Peyer's patch (tissue), 4 donors: ENCODE measurements around the gene UNC5CL. TPM values are rescaled to one million over a fixed set of nuclear protein-coding genes. Genes with fewer than 3 reads are reported as not detected.

ENCODE experiments used
- DNase-seq, 3 donors: peaks; one replicate each; pipeline ENCODE4 v3.0.0-alpha.2; 2017 to 2019
- H3K27ac ChIP-seq, 4 donors: fragments of 200-600 bp; sonication (generic); one replicate each; pipeline ENCODE4 v1.5.1; 2016 to 2019
- H3K27me3 ChIP-seq, 2 donors: fragments of 200-600 bp; sonication (generic); one replicate each; pipeline ENCODE4 v1.5.1; 2019
- H3K36me3 ChIP-seq, 3 donors: fragments of 200-600 bp; sonication (generic); one replicate each; pipeline ENCODE4 v1.5.1; 2016 to 2019
- H3K4me1 ChIP-seq, 4 donors: fragments of 200-600 bp; sonication (generic); one replicate each; pipeline ENCODE4 v1.5.1; 2016 to 2019
- H3K4me3 ChIP-seq, 4 donors: fragments of 200-600 bp; sonication (generic); 1 replicate in 3 of 4; 2 replicates in 1 of 4; pipeline ENCODE4 v1.5.1; 2016 to 2019; ENCODE audit warnings: mild to moderate bottlenecking in 1 of 4
- H3K9me3 ChIP-seq, 4 donors: fragments of 200-600 bp; sonication (generic); one replicate each; pipeline ENCODE4 v1.5.1; 2016 to 2019; ENCODE audit warnings: mild to moderate bottlenecking in 1 of 4
- POLR2A ChIP-seq, 2 donors: fragments of 450-650 bp; IDR thresholded peaks; one replicate each; pipeline ENCODE4 v1.5.1; 2017; ENCODE audit warnings: antibody characterized with exemption in 2 of 2, mild to moderate bottlenecking in 2 of 2, moderate library complexity in 2 of 2
- total RNA-seq, 4 donors: library from RNA; depleted of rRNA; stranded (reverse); fragments of >200 nt; gene quantifications; one replicate each; pipeline ENCODE4 v1.1.0, GENCODE V29; 2016
- TF ChIP-seq, protein P1 (sequence below), 6 experiments: fragments of 450-650 bp in 4 of 6; fragments of 200-600 bp in 2 of 6; sonication (generic) in 1 of 6; IDR thresholded peaks; one replicate each; pipeline ENCODE4 v1.5.1; 2017 to 2019; ENCODE audit warnings: antibody characterized with exemption in 6 of 6, mild to moderate bottlenecking in 3 of 6, moderate library complexity in 1 of 6

Gene UNC5CL
- total RNA-seq, 4 donors from 2014 or later: 8.3 to 34.6 (median 28.4) TPM

DNA sequence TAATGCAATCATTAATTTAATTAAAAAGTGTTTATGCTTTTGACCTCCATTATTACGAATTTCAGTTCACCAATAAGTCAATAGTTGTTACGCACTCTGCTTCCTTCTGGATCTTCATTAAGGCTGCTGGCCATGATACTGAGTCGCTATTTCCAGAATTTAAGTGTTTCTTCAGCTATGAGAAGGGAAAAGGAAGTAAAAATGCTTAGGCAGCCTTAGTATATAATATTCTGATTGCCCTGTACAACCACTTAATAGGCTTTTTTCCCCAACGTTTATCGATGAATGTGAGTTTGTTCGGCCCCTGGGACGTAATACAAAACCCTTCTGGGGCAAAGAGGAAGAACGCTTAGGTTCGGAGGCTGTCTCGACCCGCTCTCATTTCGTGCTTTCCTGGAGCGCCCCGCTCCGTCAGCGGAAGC, 32.5 kb upstream of the UNC5CL start:
- peak overlapping the region; percentile 73 to 97 (median 91) for H3K4me3 ChIP-seq
- no peaks in the 10 kb centered on the region for H3K9me3 ChIP-seq
- peaks cover 0 to 10% (median 0%) of the 10 kb centered on the region in 3 donors for H3K36me3 ChIP-seq
- DNase-seq: peak in 2 of 3 donors; percentile 78 to 92
- H3K27ac ChIP-seq: peak overlapping the region; percentile 96 to 100 (median 99)
- peaks cover 0 to 36% (median 6%) of the 10 kb centered on the region in 4 donors for H3K4me1 ChIP-seq
- H3K27me3 ChIP-seq: no peaks in the 10 kb centered on the region
- TF ChIP-seq, protein P1, sequence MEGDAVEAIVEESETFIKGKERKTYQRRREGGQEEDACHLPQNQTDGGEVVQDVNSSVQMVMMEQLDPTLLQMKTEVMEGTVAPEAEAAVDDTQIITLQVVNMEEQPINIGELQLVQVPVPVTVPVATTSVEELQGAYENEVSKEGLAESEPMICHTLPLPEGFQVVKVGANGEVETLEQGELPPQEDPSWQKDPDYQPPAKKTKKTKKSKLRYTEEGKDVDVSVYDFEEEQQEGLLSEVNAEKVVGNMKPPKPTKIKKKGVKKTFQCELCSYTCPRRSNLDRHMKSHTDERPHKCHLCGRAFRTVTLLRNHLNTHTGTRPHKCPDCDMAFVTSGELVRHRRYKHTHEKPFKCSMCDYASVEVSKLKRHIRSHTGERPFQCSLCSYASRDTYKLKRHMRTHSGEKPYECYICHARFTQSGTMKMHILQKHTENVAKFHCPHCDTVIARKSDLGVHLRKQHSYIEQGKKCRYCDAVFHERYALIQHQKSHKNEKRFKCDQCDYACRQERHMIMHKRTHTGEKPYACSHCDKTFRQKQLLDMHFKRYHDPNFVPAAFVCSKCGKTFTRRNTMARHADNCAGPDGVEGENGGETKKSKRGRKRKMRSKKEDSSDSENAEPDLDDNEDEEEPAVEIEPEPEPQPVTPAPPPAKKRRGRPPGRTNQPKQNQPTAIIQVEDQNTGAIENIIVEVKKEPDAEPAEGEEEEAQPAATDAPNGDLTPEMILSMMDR (IDR thresholded peaks at IDR 0.05): peak in 2 of 6 experiments; percentile 1 to 12
- TF ChIP-seq POLR2A (IDR thresholded peaks at IDR 0.05): peak; percentile 26 to 67

DNA sequence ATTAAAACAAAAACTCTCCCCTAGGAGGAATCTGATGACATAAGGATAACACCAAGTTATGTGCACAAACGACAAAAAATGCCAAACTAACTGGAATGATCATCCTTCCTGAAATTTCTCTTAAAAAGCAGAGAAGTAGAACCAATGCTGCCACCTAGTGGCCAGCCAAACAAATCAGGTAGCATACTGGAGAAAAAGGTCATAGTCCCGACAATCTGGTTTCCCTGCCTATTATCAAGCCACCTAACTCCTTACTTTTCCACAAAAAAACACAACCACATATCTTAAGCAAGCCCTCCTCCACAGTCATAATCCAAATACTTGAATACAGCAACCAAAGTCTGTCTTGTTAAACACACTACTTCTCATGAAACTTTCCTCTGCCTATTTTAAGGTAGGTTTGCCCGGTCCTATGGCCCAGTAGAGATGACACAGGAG, 27.9 kb upstream of the UNC5CL start:
- Histone ChIP-seq H3K27me3 (no peaks in the 10 kb centered on the region), H3K27ac (no peak overlapping the region), H3K4me1 (peaks cover 0 to 28% (median 0%) of the 10 kb centered on the region in 4 donors), H3K36me3 (peaks cover 0 to 10% (median 0%) of the 10 kb centered on the region in 3 donors), H3K9me3 (no peaks in the 10 kb centered on the region), H3K4me3 (no peak overlapping the region)
- peak; percentile 67 to 91 (median 71) for DNase-seq
- no peak for TF ChIP-seq POLR2A (IDR thresholded peaks at IDR 0.05)
- TF ChIP-seq, protein P1 (IDR thresholded peaks at IDR 0.05): peak; percentile 78 to 95 (median 89)

DNA sequence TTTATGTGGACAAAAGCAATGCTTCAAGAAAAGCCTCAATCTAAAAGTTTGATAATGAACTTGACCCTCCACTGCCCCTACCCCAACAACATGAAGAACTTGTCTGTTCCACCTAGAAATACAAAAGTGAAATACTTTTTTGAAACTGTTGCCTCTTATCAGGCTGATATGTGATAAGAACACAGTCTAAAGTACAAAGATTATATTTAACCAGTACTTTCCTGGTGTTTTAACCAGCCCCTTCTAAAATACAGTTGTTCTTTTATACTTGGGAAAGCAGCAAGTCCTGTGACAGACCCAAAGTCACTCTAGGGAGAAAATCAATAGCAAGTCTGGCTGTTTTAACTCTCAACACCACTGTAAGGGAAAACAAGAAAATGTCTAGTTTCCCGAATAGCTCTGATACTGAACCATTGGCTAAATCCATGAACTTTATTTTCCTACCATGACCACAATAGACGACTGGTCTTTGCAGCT, 26.6 kb upstream of the UNC5CL start:
- H3K4me3 ChIP-seq: peak overlapping the region in 1 of 4 donors; percentile 9
- H3K4me1 ChIP-seq: peaks cover 0 to 21% (median 0%) of the 10 kb centered on the region in 4 donors

DNA sequence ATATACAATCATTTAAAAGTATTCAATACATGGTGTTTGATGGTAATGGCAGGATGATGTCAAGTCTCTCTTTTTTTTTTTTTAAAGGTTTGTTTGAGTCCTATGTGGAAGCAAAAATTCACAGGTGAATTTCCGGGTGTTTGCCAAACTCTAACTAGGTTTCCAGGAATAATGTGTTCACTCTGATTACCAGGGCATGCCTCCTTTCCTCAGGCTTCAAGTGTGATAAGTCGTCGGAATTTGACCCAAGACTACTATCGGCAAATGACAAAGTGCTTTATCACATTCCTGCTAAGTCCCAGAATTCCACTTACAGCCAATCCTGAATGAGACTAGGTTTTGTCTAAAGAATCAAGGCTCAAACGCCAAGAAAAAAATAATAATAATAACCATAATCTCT, 25.8 kb upstream of the UNC5CL start:
- Histone ChIP-seq H3K36me3 (peaks cover 0 to 10% (median 0%) of the 10 kb centered on the region in 3 donors), H3K9me3 (no peaks in the 10 kb centered on the region), H3K27me3 (no peaks in the 10 kb centered on the region), H3K4me3 (no peak overlapping the region), H3K27ac (peak overlapping the region in 3 of 4 donors; percentile 26 to 59 (median 57)), H3K4me1 (peaks cover 0 to 20% (median 0%) of the 10 kb centered on the region in 4 donors)
- DNase-seq: no peak
- TF ChIP-seq POLR2A (IDR thresholded peaks at IDR 0.05): no peak
- TF ChIP-seq, protein P1 (IDR thresholded peaks at IDR 0.05): no peak

More for the DNA sequence above, 26.6 kb upstream of the UNC5CL start:
- no peak for TF ChIP-seq POLR2A (IDR thresholded peaks at IDR 0.05)
- TF ChIP-seq, protein P1 (IDR thresholded peaks at IDR 0.05): no peak
- no peak for DNase-seq
- H3K36me3 ChIP-seq: peaks cover 0 to 10% (median 0%) of the 10 kb centered on the region in 3 donors
- peak overlapping the region in 3 of 4 donors; percentile 2 to 59 (median 57) for H3K27ac ChIP-seq
- no peaks in the 10 kb centered on the region for H3K27me3 ChIP-seq
- no peaks in the 10 kb centered on the region for H3K9me3 ChIP-seq

DNA sequence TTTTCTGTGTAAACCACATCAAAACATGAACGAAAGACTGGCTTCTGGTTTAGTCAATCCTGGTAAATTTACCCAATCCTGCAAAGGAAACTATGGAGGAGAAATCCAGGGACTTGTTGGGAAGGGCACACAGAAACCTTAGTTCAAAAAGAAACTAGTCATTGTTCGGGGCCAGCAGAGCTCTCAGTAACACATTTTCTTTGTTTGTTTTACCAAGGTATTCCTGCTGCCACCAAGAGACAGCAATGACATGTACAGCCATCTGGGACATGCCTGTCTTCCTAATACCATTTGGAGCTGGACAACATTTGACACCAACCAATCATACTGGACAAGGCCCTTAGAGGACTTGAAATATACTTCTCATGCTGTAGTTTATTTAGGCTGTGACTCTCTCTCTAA, 24.9 kb upstream of the UNC5CL start:
- H3K27ac ChIP-seq: peak overlapping the region in 3 of 4 donors; percentile 26 to 59 (median 57)
- DNase-seq: no peak
- no peaks in the 10 kb centered on the region for H3K27me3 ChIP-seq
- H3K36me3 ChIP-seq: peaks cover 0 to 10% (median 0%) of the 10 kb centered on the region in 3 donors
- H3K9me3 ChIP-seq: no peaks in the 10 kb centered on the region
- no peak overlapping the region for H3K4me3 ChIP-seq
- peaks cover 0 to 20% (median 0%) of the 10 kb centered on the region in 4 donors for H3K4me1 ChIP-seq
- TF ChIP-seq, protein P1 (IDR thresholded peaks at IDR 0.05): no peak
